Measurements from ENCODE around the gene STMND1.

GRCh38 chr6:17097982-17098381, 3.9 kb upstream of the STMND1 start:
- TF ChIP-seq CTCF (IDR thresholded peaks at IDR 0.05) (no peak), EZH2 (IDR thresholded peaks at IDR 0.05; ENCODE audit: borderline replicate concordance, insufficient read depth, low read depth, low read length, poor library complexity, severe bottlenecking) (no peak)

Measured in B cell (primary cell).